ENCODE measurements around the gene YOD1. TPM values are rescaled to one million over a fixed set of nuclear protein-coding genes. Genes with fewer than 3 reads are reported as not detected.

The YOD1 gene
- total RNA-seq, 1 experiment from 2014 or later = 19.2 TPM

DNA sequence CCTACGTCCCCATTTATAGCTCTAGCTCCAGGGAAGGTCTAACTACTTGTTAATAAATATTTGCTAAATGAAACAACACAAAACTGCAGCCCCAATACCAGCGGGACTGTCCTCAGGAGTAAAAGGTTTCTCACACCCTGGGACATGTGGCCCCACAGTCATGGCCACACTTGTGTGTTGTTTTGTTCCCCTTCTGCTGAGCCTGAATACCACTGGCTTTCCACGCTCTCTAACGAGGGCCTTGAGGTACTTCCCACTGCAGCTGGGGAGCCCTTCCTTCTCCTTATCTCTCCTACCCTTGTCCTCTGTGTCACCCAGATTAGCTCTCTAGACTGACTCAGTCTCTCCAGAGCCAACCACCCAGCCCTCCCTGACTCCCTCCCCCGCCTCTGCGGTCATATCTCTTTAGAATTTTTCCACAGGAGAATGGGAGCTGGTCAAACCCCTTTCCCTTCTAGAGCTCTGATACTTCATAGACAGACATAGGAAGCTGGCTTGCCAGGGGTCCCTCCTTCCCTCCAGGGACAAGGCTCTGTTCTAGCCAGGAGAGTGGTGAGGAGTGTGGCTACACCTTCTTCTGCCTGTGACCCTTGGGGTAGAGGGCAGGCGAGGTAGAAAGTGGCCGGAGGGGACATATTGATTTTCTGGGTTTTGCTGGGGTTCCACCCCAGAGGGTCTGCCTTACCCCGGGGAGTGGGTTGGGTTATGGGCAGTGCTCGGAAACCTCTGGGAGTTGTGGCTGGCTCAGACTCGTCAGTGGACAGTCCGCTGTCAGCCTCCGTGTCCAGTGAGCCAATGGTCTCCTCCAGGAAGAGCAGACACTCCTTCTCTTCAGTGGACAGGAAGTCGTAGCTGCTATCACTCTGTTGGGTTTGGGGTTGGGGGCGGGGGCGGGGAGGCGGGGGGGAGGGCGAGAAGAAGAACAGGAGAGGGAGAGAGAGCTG is 26.5 kb downstream of the YOD1 start:
- TF ChIP-seq, protein P1, sequence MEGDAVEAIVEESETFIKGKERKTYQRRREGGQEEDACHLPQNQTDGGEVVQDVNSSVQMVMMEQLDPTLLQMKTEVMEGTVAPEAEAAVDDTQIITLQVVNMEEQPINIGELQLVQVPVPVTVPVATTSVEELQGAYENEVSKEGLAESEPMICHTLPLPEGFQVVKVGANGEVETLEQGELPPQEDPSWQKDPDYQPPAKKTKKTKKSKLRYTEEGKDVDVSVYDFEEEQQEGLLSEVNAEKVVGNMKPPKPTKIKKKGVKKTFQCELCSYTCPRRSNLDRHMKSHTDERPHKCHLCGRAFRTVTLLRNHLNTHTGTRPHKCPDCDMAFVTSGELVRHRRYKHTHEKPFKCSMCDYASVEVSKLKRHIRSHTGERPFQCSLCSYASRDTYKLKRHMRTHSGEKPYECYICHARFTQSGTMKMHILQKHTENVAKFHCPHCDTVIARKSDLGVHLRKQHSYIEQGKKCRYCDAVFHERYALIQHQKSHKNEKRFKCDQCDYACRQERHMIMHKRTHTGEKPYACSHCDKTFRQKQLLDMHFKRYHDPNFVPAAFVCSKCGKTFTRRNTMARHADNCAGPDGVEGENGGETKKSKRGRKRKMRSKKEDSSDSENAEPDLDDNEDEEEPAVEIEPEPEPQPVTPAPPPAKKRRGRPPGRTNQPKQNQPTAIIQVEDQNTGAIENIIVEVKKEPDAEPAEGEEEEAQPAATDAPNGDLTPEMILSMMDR (IDR thresholded peaks at IDR 0.05; ENCODE audit: unreplicated experiment) = no peak
- ChIA-PET CTCF (interaction anchor here (0.6 to 17.4 kb wide), 11 partner anchors 16 to 379 kb away, joined by 3 to 280 read pairs (median 3); no protein-coding TSS in a partner anchor), POLR2A (interaction anchor here (1.2 to 27.1 kb wide), 5 partner anchors 18 to 412 kb away, joined by 3 to 2100 read pairs (median 164); partner anchors contain the start of genes C1orf116, EIF2D, PFKFB2 and YOD1)
- no TSS peak for BruUV-seq (replicated peaks)
- H3K4me3 Mint-ChIP-seq (ENCODE audit: unreplicated experiment) = no peak overlapping the region
- peaks cover 73% of the 10 kb centered on the region for H3K4me1 Mint-ChIP-seq (ENCODE audit: insufficient read depth, unreplicated experiment)
- peaks cover 43% of the 10 kb centered on the region for H3K36me3 Mint-ChIP-seq (ENCODE audit: insufficient read depth, unreplicated experiment)
- H3K27me3 Mint-ChIP-seq (ENCODE audit: insufficient read depth, unreplicated experiment) = no peaks in the 10 kb centered on the region
- H3K9me3 Mint-ChIP-seq (ENCODE audit: unreplicated experiment) = no peaks in the 10 kb centered on the region
- intact Hi-C loops (cut with micrococcal nuclease) = no loop called here
- DNase-seq (ENCODE audit: unreplicated experiment) = no peak
- peak overlapping the region; percentile 77 for H3K27ac Mint-ChIP-seq (ENCODE audit: low read depth, unreplicated experiment)

DNA sequence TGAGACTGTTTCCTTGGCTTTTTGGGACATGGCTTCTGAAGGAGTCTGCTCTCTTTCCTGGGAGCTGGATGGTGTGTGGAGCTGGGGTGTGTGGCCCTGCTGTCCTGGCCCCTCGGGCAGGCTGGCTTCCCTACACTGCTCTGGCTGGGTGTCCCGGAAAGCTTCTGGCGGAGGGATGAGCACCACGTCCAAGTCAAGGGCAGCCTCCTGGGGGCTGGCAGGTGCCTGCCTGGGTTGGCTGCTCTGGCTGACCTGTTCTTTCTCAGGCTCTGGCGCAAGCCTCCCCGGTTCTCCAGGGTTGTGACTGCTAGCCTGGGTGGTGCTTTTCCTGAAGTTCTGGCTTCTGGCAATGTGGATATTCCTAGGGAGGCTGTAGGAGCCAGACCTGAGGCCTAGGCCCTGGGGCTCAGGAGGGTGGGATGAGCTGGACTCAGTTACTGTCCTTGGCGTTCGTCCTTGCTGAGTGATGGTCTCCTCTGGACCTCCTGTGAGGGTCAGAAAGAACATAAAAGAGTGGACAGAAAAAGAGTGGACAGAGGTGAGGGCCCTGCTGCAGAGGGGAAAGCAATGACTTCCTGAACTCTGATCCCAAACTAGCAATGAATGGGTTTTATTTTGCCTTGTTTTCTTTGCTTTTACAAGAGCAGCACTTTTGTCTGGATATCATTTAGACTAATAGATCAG is 27.9 kb downstream of the YOD1 start:
- Mint-ChIP-seq H3K4me3 (ENCODE audit: unreplicated experiment) (no peak overlapping the region), H3K9me3 (ENCODE audit: unreplicated experiment) (no peaks in the 10 kb centered on the region), H3K4me1 (ENCODE audit: insufficient read depth, unreplicated experiment) (peaks cover 74% of the 10 kb centered on the region), H3K27ac (ENCODE audit: low read depth, unreplicated experiment) (peak overlapping the region; percentile 36), H3K36me3 (ENCODE audit: insufficient read depth, unreplicated experiment) (peaks cover 36% of the 10 kb centered on the region), H3K27me3 (ENCODE audit: insufficient read depth, unreplicated experiment) (no peaks in the 10 kb centered on the region)
- TF ChIP-seq, protein P1 (IDR thresholded peaks at IDR 0.05; ENCODE audit: unreplicated experiment) = no peak
- ChIA-PET POLR2A (interaction anchor here (0.5 to 27.1 kb wide), 4 partner anchors 19 to 478 kb away, joined by 3 to 2100 read pairs (median 470); partner anchors contain the start of genes C1orf116, PFKFB2 and YOD1), CTCF (interaction anchor here (0.8 to 17.4 kb wide), 11 partner anchors 9 to 381 kb away, joined by 3 to 280 read pairs (median 7); partner anchors contain the start of gene C1orf116)
- DNase-seq (ENCODE audit: unreplicated experiment) = no peak
- intact Hi-C loops (cut with micrococcal nuclease) = no loop called here
- no TSS peak for BruUV-seq (replicated peaks)

DNA sequence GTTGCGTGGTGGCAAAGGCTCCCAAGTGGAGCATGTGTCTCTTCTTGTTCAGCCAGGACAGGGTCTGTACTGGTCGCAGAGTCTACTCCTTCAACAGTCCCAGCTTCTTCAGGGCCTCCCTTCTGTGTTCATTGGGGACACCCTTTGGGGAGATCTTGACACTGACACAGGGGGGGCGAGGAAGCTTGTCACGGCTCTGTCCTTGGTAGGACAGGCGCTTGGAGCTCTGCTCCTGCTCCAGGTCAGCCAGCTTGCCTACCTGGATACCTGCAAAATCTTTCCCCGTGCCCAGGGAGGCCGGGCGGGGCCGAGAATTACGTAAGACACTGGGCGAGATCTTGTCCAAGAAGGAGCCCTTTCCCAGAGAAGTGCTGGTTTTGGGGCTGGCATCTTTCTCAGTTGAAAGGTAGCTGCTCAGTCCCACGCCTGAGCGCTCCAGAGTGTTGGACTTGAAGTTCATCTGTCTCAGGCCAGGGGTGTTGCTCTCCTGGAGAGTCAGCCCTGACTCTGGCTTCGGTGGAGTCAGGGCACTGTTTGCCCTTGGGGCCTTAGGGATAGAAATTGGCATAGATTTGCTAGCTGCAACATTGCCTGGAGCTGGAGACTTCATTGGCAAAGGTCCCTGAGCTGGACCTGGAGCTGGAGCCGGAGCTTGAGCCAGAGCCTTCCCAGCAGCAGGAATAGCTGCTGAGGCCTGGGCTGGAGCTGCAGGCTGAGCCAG is 29.0 kb downstream of the YOD1 start:
- no TSS peak for BruUV-seq (replicated peaks)
- Mint-ChIP-seq H3K9me3 (ENCODE audit: unreplicated experiment) (no peaks in the 10 kb centered on the region), H3K36me3 (ENCODE audit: insufficient read depth, unreplicated experiment) (peaks cover 36% of the 10 kb centered on the region), H3K4me3 (ENCODE audit: unreplicated experiment) (no peak overlapping the region), H3K4me1 (ENCODE audit: insufficient read depth, unreplicated experiment) (peaks cover 68% of the 10 kb centered on the region), H3K27ac (ENCODE audit: low read depth, unreplicated experiment) (peak overlapping the region; percentile 60), H3K27me3 (ENCODE audit: insufficient read depth, unreplicated experiment) (no peaks in the 10 kb centered on the region)
- ChIA-PET POLR2A (interaction anchor here (0.6 to 27.1 kb wide), 13 partner anchors 19 to 387 kb away, joined by 3 to 2100 read pairs (median 5); partner anchors contain the start of genes C1orf116, CD55, DYRK3 and PFKFB2), CTCF (interaction anchor here (0.5 to 17.4 kb wide), 15 partner anchors 10 to 601 kb away, joined by 3 to 280 read pairs (median 6); partner anchors contain the start of genes C1orf116, EIF2D, PFKFB2 and YOD1)
- peak; percentile 80 for DNase-seq (ENCODE audit: unreplicated experiment)
- intact Hi-C loops (cut with micrococcal nuclease) = no loop called here
- TF ChIP-seq, protein P1 (IDR thresholded peaks at IDR 0.05; ENCODE audit: unreplicated experiment) = no peak

All from MCF 10A (cell line).